SK-N-SH (cell line): Measurements from ENCODE around the gene DBX1. TPM values are rescaled to one million over a fixed set of nuclear protein-coding genes. Genes with fewer than 3 reads are reported as not detected.

Experiments
- CTCF ChIA-PET: fragments of 300-600, 350-600 bp; formaldehyde crosslinking; extraction: SDS; loops from one replicate; lab custom pipeline; 2021; lab: Yijun Ruan, JAX
- POLR2A ChIA-PET: fragments of 350-600 bp; sonication (Branson Sonifier 250); formaldehyde crosslinking; extraction: SDS; loops from one replicate; lab custom pipeline; 2020; ENCODE audit warnings: antibody characterized with exemption, inconsistent platforms; lab: Yijun Ruan, JAX
- DNase-seq: peaks from one replicate; pipeline ENCODE4 v3.0.0; 2012
- H2AFZ ChIP-seq: fragments of 200-600 bp; sonication (generic); 2 replicates; pipeline ENCODE4 v1.8.1; 2016; ENCODE audit warnings: antibody characterized with exemption, mild to moderate bottlenecking, low read depth
- H3F3A ChIP-seq: fragments of 200-600 bp; sonication (generic); replicated peaks from 2 replicates; pipeline ENCODE3; 2016; ENCODE audit warnings: antibody characterized with exemption, mild to moderate bottlenecking; ENCODE audit not compliant: insufficient read depth
- H3K27ac ChIP-seq, 2 experiments: fragments of 200-500 bp in 1 of 2; fragments of 200-600 bp in 1 of 2; sonication (Bioruptor generic) in 1 of 2; sonication (generic), shearing (Covaris generic) in 1 of 2; 2 replicates each; pipeline versions ENCODE4 v1.5.1 to v1.6.1; 2014 to 2016; ENCODE audit warnings: low read depth in 2 of 2, inconsistent platforms in 1 of 2, low read length in 1 of 2, mild to moderate bottlenecking in 1 of 2, mixed read lengths in 1 of 2
- H3K27me3 ChIP-seq: fragments of 200-600 bp; sonication (generic), shearing (Covaris generic); 2 replicates; pipeline ENCODE4 v1.6.1; 2016; ENCODE audit warnings: mixed run types; ENCODE audit not compliant: insufficient read depth
- H3K36me3 ChIP-seq, 2 experiments: fragments of 200-500 bp in 1 of 2; fragments of 200-600 bp in 1 of 2; sonication (Bioruptor generic) in 1 of 2; sonication (generic) in 1 of 2; replicated peaks in 1 of 2; 2 replicates each; pipeline versions ENCODE3 to v1.5.1; 2014 to 2016; ENCODE audit warnings: low read length in 1 of 2, mild to moderate bottlenecking in 1 of 2; ENCODE audit not compliant: insufficient read depth in 2 of 2, control insufficient read depth in 1 of 2
- H3K4me1 ChIP-seq, 2 experiments: fragments of 200-500 bp in 1 of 2; fragments of 200-600 bp in 1 of 2; sonication (Bioruptor generic) in 1 of 2; sonication (generic), shearing (Covaris generic) in 1 of 2; 2 replicates each; pipeline versions ENCODE4 v1.5.1 to v1.6.1; 2014 to 2016; ENCODE audit warnings: low read depth in 1 of 2, low read length in 1 of 2, mixed run types in 1 of 2; ENCODE audit not compliant: insufficient read depth in 2 of 2, control insufficient read depth in 1 of 2
- H3K4me2 ChIP-seq: fragments of 200-600 bp; sonication (generic), shearing (Covaris generic); 2 replicates; pipeline ENCODE4 v1.6.1; 2017; ENCODE audit warnings: mixed run types
- H3K4me3 ChIP-seq, 2 experiments: fragments of 200-500 bp in 1 of 2; fragments of 200-600 bp in 1 of 2; sonication (Bioruptor generic) in 1 of 2; sonication (generic), shearing (Covaris generic) in 1 of 2; 2 replicates each; pipeline versions ENCODE4 v1.5.1 to v1.8.1; 2014 to 2016; ENCODE audit warnings: low read depth in 2 of 2, inconsistent platforms in 1 of 2, low read length in 1 of 2, mild to moderate bottlenecking in 1 of 2, mixed read lengths in 1 of 2, moderate library complexity in 1 of 2
- H3K79me2 ChIP-seq: fragments of 200-600 bp; sonication (generic); 2 replicates; pipeline ENCODE4 v1.8.1; 2017; ENCODE audit warnings: mild to moderate bottlenecking; ENCODE audit not compliant: insufficient read depth
- H3K9ac ChIP-seq: fragments of 200-600 bp; sonication (generic); 2 replicates; pipeline ENCODE4 v1.6.1; 2017; ENCODE audit warnings: mixed run types
- H3K9me2 ChIP-seq: fragments of 200-600 bp; sonication (generic); 2 replicates; pipeline ENCODE4 v1.6.1; 2017; ENCODE audit warnings: mixed run types
- H3K9me3 ChIP-seq: fragments of 200-600 bp; sonication (generic); 2 replicates; pipeline ENCODE4 v1.6.1; 2017; ENCODE audit warnings: mixed run types, mild to moderate bottlenecking, moderate library complexity
- H4K20me1 ChIP-seq: fragments of 200-600 bp; sonication (generic); 2 replicates; pipeline ENCODE4 v1.6.1; 2017; ENCODE audit warnings: mild to moderate bottlenecking, mixed run types; ENCODE audit not compliant: insufficient read depth
- CHD2 ChIP-seq: fragments of 150-350 bp; IDR thresholded peaks from 2 replicates; pipeline ENCODE4 v1.6.1; 2018; ENCODE audit warnings: low read length; ENCODE audit not compliant: partially characterized antibody
- EP300 ChIP-seq, 2 experiments: IDR thresholded peaks; 2 replicates each; pipeline versions ENCODE4 v1.4.0 to v1.6.1; 2012; ENCODE audit warnings: borderline replicate concordance in 1 of 2, low read depth in 1 of 2, low read length in 1 of 2
- EZH2phosphoT487 ChIP-seq: fragments of 200-600 bp; sonication (generic); IDR thresholded peaks from 2 replicates; pipeline ENCODE4 v1.6.1; 2017; ENCODE audit warnings: low read depth, mixed run types, mild to moderate bottlenecking, antibody characterized with exemption, moderate library complexity, borderline replicate concordance
- FOSL2 ChIP-seq: IDR thresholded peaks from 2 replicates; pipeline ENCODE4 v1.4.0; 2012; ENCODE audit warnings: low read depth, mild to moderate bottlenecking, moderate library complexity, borderline replicate concordance
- GABPA ChIP-seq: IDR thresholded peaks from 2 replicates; pipeline ENCODE4 v1.4.0; 2012; ENCODE audit warnings: low read depth, mild to moderate bottlenecking
- IRF3 ChIP-seq: fragments of 150-350 bp; IDR thresholded peaks from 2 replicates; pipeline ENCODE4 v1.6.1; 2016; ENCODE audit warnings: mild to moderate bottlenecking, low read depth, low read length
- JUND ChIP-seq: IDR thresholded peaks from 2 replicates; pipeline ENCODE4 v1.4.0; 2012
- MEF2A ChIP-seq: IDR thresholded peaks from 2 replicates; pipeline ENCODE4 v1.4.0; 2012; ENCODE audit warnings: low read depth, borderline replicate concordance
- NFIC ChIP-seq: IDR thresholded peaks from 2 replicates; pipeline ENCODE4 v1.4.0; 2012; ENCODE audit warnings: borderline replicate concordance
- PBX3 ChIP-seq: IDR thresholded peaks from 2 replicates; pipeline ENCODE4; 2012
- POLR2AphosphoS5 ChIP-seq: IDR thresholded peaks from 2 replicates; pipeline ENCODE4 v1.6.1; 2012; ENCODE audit warnings: low read depth, low read length
- RAD21 ChIP-seq: IDR thresholded peaks from 2 replicates; pipeline ENCODE4 v1.6.1; 2012; ENCODE audit warnings: mild to moderate bottlenecking, low read length
- RXRA ChIP-seq: IDR thresholded peaks from 2 replicates; pipeline ENCODE4 v1.4.0; 2012; ENCODE audit warnings: low read depth, mild to moderate bottlenecking, borderline replicate concordance
- SIN3A ChIP-seq: IDR thresholded peaks from 2 replicates; pipeline ENCODE4 v1.6.1; 2012; ENCODE audit warnings: low read depth, mild to moderate bottlenecking, low read length, moderate library complexity, borderline replicate concordance
- SMC3 ChIP-seq: IDR thresholded peaks from 2 replicates; pipeline ENCODE4 v1.6.1; 2012; ENCODE audit warnings: low read depth, low read length, improper control_type of control experiment
- TAF1 ChIP-seq: IDR thresholded peaks from 2 replicates; pipeline ENCODE4 v1.6.1; 2012; ENCODE audit warnings: low read depth, mild to moderate bottlenecking, low read length, moderate library complexity, borderline replicate concordance
- TCF12 ChIP-seq: IDR thresholded peaks from 2 replicates; pipeline ENCODE4 v1.4.0; 2012
- TEAD4 ChIP-seq: IDR thresholded peaks from 2 replicates; pipeline ENCODE4 v1.4.0; 2012; ENCODE audit warnings: mild to moderate bottlenecking, borderline replicate concordance; ENCODE audit not compliant: insufficient read depth
- USF2 ChIP-seq: fragments of 150-350 bp; IDR thresholded peaks from 2 replicates; pipeline ENCODE4 v1.6.1; 2017; ENCODE audit warnings: antibody characterized with exemption, low read length, low read depth, borderline replicate concordance
- ZBTB33 ChIP-seq: IDR thresholded peaks from 2 replicates; pipeline ENCODE4 v1.4.0; 2012; ENCODE audit warnings: low read depth, borderline replicate concordance
- polyA plus RNA-seq, 3 experiments: library from polyadenylated mRNA; depleted of rRNA; stranded (reverse); fragments of >200 nt; gene quantifications; 2 replicates each; pipeline ENCODE4 v1.2.3, GENCODE V29; 2012

DBX1 gene
- polyA plus RNA-seq, 1 of the 3 experiments (the other 2 are of a cell fraction): not detected

GRCh38 chr11:20205807-20206206, 45.5 kb upstream of the DBX1 start:
- POLR2A ChIA-PET: no interaction called here
- Histone ChIP-seq H3K27ac (no peak overlapping the region), H3F3A (no peaks in the 10 kb centered on the region), H3K27me3 (peaks cover 3% of the 10 kb centered on the region; the same call in 1 of the 2 replicates), H3K36me3 (no peaks in the 10 kb centered on the region), H3K4me1 (no peaks in the 10 kb centered on the region), H3K4me3 (no peak overlapping the region), H3K79me2 (no peaks in the 10 kb centered on the region), H3K4me2 (no peak overlapping the region), H3K9ac (no peak overlapping the region), H3K9me2 (no peaks in the 10 kb centered on the region), H2AFZ (no peak overlapping the region), H3K9me3 (no peaks in the 10 kb centered on the region), H4K20me1 (no peaks in the 10 kb centered on the region)
- TF ChIP-seq EP300 (IDR thresholded peaks at IDR 0.05; ENCODE audit: borderline replicate concordance in 1 of 2, low read depth in 1 of 2, low read length in 1 of 2) (no peak), USF2 (no peak), SIN3A (no peak), JUND (no peak), CHD2 (no peak), TCF12 (no peak), TEAD4 (no peak), MEF2A (no peak), NFIC (no peak), PBX3 (no peak), FOSL2 (no peak), RXRA (no peak), SMC3 (no peak), ZBTB33 (no peak), GABPA (no peak)
- DNase-seq: no peak
- CTCF ChIA-PET: no interaction called here

- ChIA-PET POLR2A (no interaction called here), CTCF (no interaction called here)
- peaks cover 6% of the 10 kb centered on the region; the same call in 1 of the 2 replicates for H3K27me3 ChIP-seq
Measured at GRCh38 chr11:20204681-20205080, 44.4 kb upstream of the DBX1 start.

More at GRCh38 chr11:20204681-20205080, 44.4 kb upstream of the DBX1 start:
- Histone ChIP-seq H3K9me2 (no peaks in the 10 kb centered on the region), H3K79me2 (no peaks in the 10 kb centered on the region), H3K27ac (no peak overlapping the region), H2AFZ (no peak overlapping the region), H3K36me3 (no peaks in the 10 kb centered on the region), H3F3A (no peaks in the 10 kb centered on the region), H3K4me2 (no peak overlapping the region), H3K9ac (no peak overlapping the region), H4K20me1 (no peaks in the 10 kb centered on the region), H3K4me3 (no peak overlapping the region), H3K9me3 (no peaks in the 10 kb centered on the region), H3K4me1 (no peaks in the 10 kb centered on the region)
- no peak for TF ChIP-seq POLR2AphosphoS5
- no peak for TF ChIP-seq EZH2phosphoT487
- no peak for TF ChIP-seq TEAD4
- no peak for TF ChIP-seq TAF1
- TF ChIP-seq IRF3: no peak
- no peak for TF ChIP-seq RAD21
- no peak for TF ChIP-seq FOSL2
- no peak for DNase-seq
